ENCODE data around the gene EYA2.

Gene EYA2

DNA sequence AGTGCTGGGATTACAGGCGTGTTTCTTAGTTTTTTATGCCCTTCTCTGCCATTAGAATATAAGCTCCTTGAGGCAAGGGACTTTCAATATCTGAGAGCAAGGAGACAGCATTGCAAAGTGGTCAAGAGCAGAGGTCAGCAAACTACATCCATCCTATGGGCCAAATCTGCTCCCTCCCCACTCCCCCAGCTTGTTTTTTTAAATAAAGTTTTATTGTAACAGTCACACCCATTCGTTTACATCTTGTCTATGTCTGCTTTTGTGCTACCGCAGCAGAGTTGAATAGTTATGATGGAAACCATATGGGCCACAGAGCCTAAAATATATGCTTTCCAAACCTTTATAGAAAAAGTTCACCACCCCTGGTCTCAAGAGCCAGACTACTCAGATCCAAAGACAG lies 227.9 kb downstream of the EYA2 start:
- DNase-seq, result no peak

- DNase-seq, result no peak
Observed at GRCh38 chr20:47124181-47124717, 229.6 kb downstream of the EYA2 start.

DNA sequence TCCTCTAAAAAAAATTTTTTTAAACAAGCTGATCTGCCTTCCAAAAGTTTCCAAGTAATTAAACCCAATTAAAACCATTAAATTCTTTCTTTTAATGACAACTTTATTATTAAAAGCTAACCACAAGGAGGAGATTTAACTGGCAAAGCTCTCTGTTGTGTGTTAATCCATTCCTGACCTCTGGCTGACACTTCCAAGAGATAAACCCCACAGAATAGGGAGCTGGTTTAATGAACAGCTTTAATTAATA lies 230.8 kb downstream of the EYA2 start:
- no peak for DNase-seq

GRCh38 chr20:47125758-47126591 lies 231.3 kb downstream of the EYA2 start:
- no peak for DNase-seq

DNA sequence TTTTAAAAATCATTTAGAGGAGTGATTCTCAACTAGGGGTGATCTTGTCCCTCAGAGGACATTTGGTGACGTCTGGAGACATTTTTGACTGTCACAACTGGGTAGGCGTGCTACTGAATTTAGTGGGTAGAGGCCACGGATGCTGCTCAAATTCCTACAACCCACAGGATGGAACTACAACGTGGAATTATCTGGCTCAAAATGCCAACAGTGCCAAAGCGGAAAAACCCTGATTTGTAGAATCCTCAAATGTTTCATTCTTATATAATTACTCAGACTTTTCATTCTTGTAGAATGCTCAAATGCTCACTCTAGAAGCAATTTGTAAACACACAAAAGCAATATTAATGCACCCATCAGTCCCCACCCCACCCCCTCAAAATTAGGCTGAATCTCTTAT lies 232.1 kb downstream of the EYA2 start:
- DNase-seq, result no peak

GRCh38 chr20:47127546-47127945 lies 232.9 kb downstream of the EYA2 start:
- DNase-seq, result no peak

- peak in 1 of 2 experiments; percentile 6 for DNase-seq
Observed at GRCh38 chr20:47127999-47128398, 233.4 kb downstream of the EYA2 start.

- no peak for DNase-seq
Observed at GRCh38 chr20:47129306-47129705, 234.7 kb downstream of the EYA2 start.

DNA sequence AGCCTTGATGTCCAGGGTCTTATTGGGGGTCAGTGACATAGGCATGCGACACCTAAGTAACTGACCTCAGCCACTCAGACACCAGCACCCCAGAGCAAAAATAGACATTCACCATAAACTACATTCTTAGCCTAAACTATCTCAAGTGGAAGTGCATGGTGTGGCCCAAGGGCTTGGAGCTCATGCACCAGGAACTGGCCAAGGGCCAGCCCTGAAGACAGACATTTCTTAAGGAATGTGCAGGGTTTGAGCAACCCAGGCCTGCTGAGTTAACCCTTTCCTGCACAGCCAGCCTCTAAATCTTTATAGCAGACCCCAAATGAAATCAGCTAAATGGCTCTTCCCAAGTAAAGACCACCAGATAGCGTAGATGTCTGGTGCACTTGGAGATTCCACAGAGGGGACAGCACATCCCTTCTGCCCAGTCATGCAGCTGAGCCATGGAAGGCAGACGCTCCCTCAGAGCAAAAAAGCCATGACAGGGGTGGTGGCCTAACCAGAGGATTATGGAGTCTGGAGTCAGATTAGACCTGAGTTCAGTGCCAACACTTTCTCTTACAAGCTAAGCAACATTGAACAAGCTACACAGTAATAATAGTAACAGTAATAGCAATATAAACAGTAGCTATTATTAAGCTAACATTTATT lies 239.3 kb downstream of the EYA2 start:
- peak in 1 of 2 experiments; percentile 3 for DNase-seq

- no peak for DNase-seq
Observed at GRCh38 chr20:47136782-47137181, 242.1 kb downstream of the EYA2 start.

DNA sequence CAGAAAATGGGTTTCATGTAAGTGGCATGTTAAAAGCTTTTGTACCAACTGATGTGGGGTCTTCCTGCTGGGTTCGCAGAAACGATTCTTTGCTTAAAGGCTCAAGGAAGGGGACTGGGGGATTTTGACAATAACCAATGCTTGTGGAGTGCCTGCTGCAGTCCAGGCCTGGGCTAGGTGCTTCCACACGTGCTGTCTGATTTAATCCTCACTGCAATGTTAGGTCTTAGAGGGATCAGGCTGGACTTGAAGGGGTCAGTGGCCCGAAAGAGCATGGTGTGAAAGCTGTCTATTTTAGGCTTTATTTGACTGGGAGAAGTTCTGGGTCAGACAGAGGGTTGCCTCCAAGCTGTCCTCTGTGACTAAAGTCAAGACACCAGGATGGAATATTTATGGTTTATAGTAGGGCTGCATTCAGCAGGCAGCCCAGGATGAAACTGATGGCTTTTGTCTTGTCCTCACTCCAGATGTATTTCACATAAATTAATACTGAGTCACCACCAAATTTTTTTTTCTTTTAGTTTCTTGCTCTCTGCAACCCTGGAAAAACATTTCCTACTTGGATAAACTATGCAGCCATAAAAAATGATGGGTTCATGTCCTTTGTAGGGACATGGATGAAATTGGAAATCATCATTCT lies 242.7 kb downstream of the EYA2 start:
- no peak for DNase-seq

- DNase-seq, result no peak
Observed at GRCh38 chr20:47139934-47140535, 245.4 kb downstream of the EYA2 start.

DNA sequence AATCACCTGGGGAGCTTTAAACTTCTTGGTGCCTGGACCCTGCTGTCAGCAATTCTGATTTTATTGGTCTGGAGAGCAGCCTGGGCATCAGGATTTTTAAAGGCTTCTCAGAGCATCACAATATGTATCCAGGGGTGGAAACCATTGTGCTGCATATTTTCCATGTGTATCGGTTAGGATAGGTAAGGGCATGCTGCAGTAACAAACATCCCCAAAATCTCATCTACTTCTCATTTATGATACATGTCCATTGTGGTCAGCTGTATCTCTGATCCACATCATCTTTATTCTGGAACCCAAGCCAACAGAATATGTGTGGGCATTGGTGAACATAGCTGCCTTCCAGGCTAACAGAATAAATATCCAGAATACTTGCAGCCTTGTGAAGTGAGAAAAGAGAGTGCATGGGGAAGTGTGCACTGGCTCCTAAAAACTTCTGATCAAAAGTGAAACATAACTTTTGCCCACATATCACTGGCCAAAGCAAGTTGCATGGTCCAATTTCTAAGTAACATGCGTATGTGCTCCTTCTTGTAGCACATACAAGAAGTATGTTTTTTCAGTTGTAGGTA lies 246.8 kb downstream of the EYA2 start:
- no peak for DNase-seq

- DNase-seq, result no peak
Observed at GRCh38 chr20:47141941-47142773, 247.5 kb downstream of the EYA2 start.

DNA sequence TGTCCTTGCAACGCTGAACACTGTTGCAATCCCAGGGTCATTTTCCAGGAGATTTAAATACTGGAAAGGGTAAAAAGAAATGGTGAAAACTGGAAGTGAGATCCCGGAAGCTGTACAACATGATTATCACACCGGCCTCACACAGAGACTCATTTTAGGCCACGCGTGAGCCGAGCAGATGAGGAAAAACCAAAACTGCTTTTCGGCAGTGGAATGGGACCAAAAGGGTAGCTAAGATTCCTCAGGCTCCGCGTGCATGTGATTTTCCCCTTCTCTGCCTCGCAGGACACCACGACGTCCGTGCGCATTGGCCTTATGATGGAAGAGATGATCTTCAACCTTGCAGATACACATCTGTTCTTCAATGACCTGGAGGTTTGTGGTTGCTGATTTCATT lies 248.1 kb downstream of the EYA2 start:
- DNase-seq, result no peak

GRCh38 chr20:47143657-47144056 lies 249.0 kb downstream of the EYA2 start:
- no peak for DNase-seq

DNA sequence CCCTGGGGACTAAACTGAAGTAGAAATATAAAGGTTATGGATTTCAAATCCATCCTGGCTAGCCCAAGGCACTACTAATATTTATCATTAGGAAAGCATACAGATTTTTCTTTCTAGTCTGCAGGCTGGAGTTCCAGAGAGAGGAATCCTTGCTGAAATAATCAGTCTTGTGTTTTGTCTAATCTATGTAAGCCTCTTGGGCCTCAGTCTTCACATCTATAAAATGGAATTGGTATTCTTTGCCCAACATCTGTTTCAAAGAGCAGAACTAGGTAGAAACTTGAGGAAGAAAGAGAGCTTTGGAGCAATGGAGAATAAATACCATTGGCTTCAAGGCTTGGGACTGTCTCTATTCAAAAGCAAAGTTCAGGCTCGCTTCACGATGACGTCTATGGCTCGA lies 249.8 kb downstream of the EYA2 start:
- DNase-seq, result no peak

- no peak for DNase-seq
Observed at GRCh38 chr20:47146686-47147085, 252.0 kb downstream of the EYA2 start.

- no peak for DNase-seq
Observed at GRCh38 chr20:47148059-47148458, 253.4 kb downstream of the EYA2 start.

- no peak for DNase-seq
Observed at GRCh38 chr20:47149939-47150338, 255.3 kb downstream of the EYA2 start.

DNA sequence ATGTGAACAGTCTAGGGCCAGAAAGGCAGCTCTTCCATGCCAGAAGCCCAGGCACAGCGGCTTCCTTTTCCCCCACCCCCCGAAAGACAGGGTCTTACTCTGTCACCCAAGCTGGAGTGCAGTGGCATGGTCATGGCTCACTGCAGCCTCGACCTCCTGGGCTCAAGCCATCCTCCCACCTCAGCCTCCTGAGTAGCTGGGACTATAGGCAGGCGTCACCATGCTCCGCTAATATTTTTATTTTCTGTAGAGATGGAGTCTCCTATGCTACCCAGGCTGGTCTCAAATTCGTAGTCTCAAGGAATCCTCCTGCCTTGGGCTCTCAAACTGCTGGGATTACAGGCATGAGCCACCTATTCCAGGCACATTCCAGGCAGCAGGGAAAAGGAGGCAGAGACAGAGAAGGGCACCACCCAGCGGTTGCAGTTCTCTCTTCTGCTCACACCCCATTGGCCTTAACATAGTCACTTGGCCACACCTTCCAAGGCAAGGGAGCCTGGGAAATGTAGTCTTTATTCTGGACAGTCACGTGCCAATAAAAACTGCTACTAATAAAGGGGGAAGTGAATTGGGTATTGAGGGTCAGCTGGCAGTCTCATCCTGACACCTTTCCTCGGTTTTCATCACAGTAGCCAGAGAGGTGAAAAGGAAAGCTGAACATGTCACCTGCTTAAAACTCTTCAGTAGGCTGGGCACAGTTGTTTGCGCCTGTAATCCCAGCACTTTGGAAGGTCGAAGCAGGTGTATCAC lies 255.9 kb downstream of the EYA2 start:
- DNase-seq, result peak; percentile 61 to 63

GRCh38 chr20:47152068-47152467 lies 257.4 kb downstream of the EYA2 start:
- no peak for DNase-seq
